ENCODE data around the gene DOK7.

The DOK7 gene

GRCh38 chr4:3422808-3423297 lies 40.3 kb upstream of the DOK7 start:
- TF ChIP-seq CTCF (conservative IDR thresholded peaks at IDR 0.05) (no peak), ZFX (IDR thresholded peaks at IDR 0.05) (no peak)
- H3K27ac ChIP-seq = no peak overlapping the region

DNA sequence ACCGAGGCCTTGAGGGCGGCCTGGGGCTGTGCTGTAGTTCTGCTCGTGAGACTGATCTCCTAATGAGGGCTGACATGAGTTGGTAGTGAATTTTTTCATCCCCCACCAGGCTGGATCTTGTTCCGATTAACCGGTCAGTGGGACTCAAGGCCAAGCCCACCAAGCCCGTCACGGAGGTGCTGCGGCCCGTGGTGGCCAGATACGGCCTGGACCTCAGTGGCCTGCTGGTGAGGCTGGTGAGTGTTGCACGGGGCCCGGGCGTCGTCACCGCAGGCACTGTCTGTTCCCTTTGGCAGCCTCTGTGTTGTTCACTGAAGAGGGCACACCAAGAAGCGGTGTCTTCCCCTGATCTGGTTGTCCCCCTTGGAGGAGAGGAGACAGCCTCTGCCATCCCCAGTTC lies 39.7 kb upstream of the DOK7 start:
- no peak for TF ChIP-seq ZFX (IDR thresholded peaks at IDR 0.05)
- TF ChIP-seq CTCF (conservative IDR thresholded peaks at IDR 0.05) = no peak
- H3K27ac ChIP-seq = no peak overlapping the region

- no peak overlapping the region for H3K27ac ChIP-seq
- TF ChIP-seq ZFX (IDR thresholded peaks at IDR 0.05) (no peak), CTCF (conservative IDR thresholded peaks at IDR 0.05) (no peak)
These were observed 39.2 kb upstream of the DOK7 start for GRCh38 chr4:3423952-3424351.

DNA sequence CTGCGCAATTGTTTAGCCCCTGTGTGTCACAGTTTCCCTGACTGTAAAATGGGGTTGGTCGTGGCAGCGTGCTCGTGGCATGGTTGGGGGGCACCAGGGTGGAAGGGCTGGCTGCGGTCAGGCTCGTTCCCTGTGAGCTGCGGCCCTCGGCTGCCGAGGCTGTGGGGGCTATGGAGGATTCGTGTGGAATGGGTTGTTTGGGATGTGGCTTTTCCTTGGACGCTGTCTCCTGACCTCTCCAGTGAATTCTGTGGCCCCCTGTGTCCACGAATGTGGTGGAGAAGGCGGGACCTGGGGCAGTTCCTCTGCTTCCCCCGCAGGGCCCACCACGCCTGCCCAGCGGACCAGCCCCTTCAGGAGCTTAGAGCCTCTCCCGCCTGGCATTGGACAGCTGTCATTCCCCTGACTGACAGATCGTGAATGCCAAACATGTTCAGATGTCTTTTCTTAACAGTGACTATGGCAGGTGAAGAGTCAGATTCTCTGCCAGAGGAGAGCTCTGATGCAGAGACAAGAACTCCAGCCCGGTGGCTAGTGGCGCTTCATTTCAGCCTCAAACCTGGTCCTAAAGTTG lies 38.5 kb upstream of the DOK7 start:
- TF ChIP-seq ZFX (IDR thresholded peaks at IDR 0.05) (no peak), CTCF (conservative IDR thresholded peaks at IDR 0.05) (no peak)

GRCh38 chr4:3426465-3427133 lies 36.5 kb upstream of the DOK7 start:
- no peak for TF ChIP-seq ZFX (IDR thresholded peaks at IDR 0.05)
- no peak overlapping the region for H3K27ac ChIP-seq

More for the DNA sequence above, 38.5 kb upstream of the DOK7 start:
- no peak overlapping the region for H3K27ac ChIP-seq

DNA sequence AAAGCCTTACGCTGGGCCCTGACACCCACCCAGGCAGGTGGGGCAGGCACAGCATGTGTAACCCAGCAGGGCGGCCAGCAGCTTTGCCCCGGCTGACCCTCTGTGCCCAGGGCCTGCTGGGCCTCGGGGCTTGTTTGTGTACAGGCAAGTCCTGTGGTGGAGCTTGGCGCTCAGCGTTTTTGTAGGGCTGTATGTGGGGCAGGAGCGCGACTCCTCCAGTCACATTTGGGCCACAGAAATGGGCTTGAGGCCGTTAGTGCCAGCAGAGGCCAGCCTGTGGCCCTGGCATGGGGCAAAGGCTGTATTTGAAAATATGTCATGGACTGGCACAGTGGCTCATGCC lies 36.0 kb upstream of the DOK7 start:
- TF ChIP-seq ZFX (IDR thresholded peaks at IDR 0.05) (no peak), CTCF (conservative IDR thresholded peaks at IDR 0.05) (no peak)
- H3K27ac ChIP-seq = no peak overlapping the region

- TF ChIP-seq ZFX (IDR thresholded peaks at IDR 0.05) (no peak), CTCF (conservative IDR thresholded peaks at IDR 0.05) (no peak)
- H3K27ac ChIP-seq = no peak overlapping the region
These were observed 35.2 kb upstream of the DOK7 start for GRCh38 chr4:3427706-3428446.

Measured in C4-2B (cell line).